Measurements from ENCODE around the gene ARL15. TPM values are rescaled to one million over a fixed set of nuclear protein-coding genes. Genes with fewer than 3 reads are reported as not detected.

Gene ARL15
- total RNA-seq, 3 donors from 2014 or later: 29.0 to 65.0 (median 42.9) TPM

- Histone ChIP-seq H3K4me1 (no peaks in the 10 kb centered on the region), H3K36me3 (no peaks in the 10 kb centered on the region), H3K27ac (no peak overlapping the region), H3K4me3 (no peak overlapping the region), H3K9me3 (no peaks in the 10 kb centered on the region), H3K27me3 (no peaks in the 10 kb centered on the region)
- DNase-seq (ENCODE audit: low spot score in 2 of 2): no peak
- intact Hi-C loops (cut with DNase I; ENCODE audit: low total_unique reads): no loop called here
- TF ChIP-seq CTCF (IDR thresholded peaks at IDR 0.05): no peak
- TF ChIP-seq POLR2A (IDR thresholded peaks at IDR 0.05): no peak
- no peak for TF ChIP-seq POLR2AphosphoS5 (IDR thresholded peaks at IDR 0.05)
Measured at GRCh38 chr5:54184806-54185205, 125.6 kb downstream of the ARL15 start.

- no peak for TF ChIP-seq CTCF (IDR thresholded peaks at IDR 0.05)
- TF ChIP-seq POLR2AphosphoS5 (IDR thresholded peaks at IDR 0.05): no peak
- no peak for TF ChIP-seq POLR2A (IDR thresholded peaks at IDR 0.05)
- H3K4me3 ChIP-seq: no peak overlapping the region
- H3K27me3 ChIP-seq: no peaks in the 10 kb centered on the region
- no peaks in the 10 kb centered on the region for H3K36me3 ChIP-seq
- H3K9me3 ChIP-seq: no peaks in the 10 kb centered on the region
- no peaks in the 10 kb centered on the region for H3K4me1 ChIP-seq
- intact Hi-C loops (cut with DNase I; ENCODE audit: low total_unique reads): no loop called here
- DNase-seq (ENCODE audit: low spot score in 2 of 2): no peak
- no peak overlapping the region for H3K27ac ChIP-seq
Measured at GRCh38 chr5:54180630-54181031, 129.7 kb downstream of the ARL15 start.

GRCh38 chr5:54178991-54179390 is 131.4 kb downstream of the ARL15 start:
- no peak overlapping the region for H3K27ac ChIP-seq
- TF ChIP-seq POLR2AphosphoS5 (IDR thresholded peaks at IDR 0.05) (no peak), CTCF (IDR thresholded peaks at IDR 0.05) (no peak), POLR2A (IDR thresholded peaks at IDR 0.05) (no peak)
- no peak for DNase-seq (ENCODE audit: low spot score in 2 of 2)

GRCh38 chr5:54178207-54178606 is 132.2 kb downstream of the ARL15 start:
- Histone ChIP-seq H3K27ac (no peak overlapping the region), H3K4me3 (no peak overlapping the region), H3K36me3 (no peaks in the 10 kb centered on the region), H3K27me3 (no peaks in the 10 kb centered on the region), H3K4me1 (no peaks in the 10 kb centered on the region), H3K9me3 (no peaks in the 10 kb centered on the region)
- no peak for DNase-seq (ENCODE audit: low spot score in 2 of 2)
- intact Hi-C loops (cut with DNase I; ENCODE audit: low total_unique reads): no loop called here
- TF ChIP-seq POLR2A (IDR thresholded peaks at IDR 0.05) (no peak), POLR2AphosphoS5 (IDR thresholded peaks at IDR 0.05) (no peak), CTCF (IDR thresholded peaks at IDR 0.05) (no peak)

More at GRCh38 chr5:54178991-54179390, 131.4 kb downstream of the ARL15 start:
- Histone ChIP-seq H3K9me3 (no peaks in the 10 kb centered on the region), H3K4me1 (no peaks in the 10 kb centered on the region), H3K36me3 (no peaks in the 10 kb centered on the region), H3K4me3 (no peak overlapping the region), H3K27me3 (no peaks in the 10 kb centered on the region)
- intact Hi-C loops (cut with DNase I; ENCODE audit: low total_unique reads): no loop called here

- peaks cover 0 to 5% of the 10 kb centered on the region in 2 donors for H3K9me3 ChIP-seq
- TF ChIP-seq POLR2A (IDR thresholded peaks at IDR 0.05): no peak
- TF ChIP-seq POLR2AphosphoS5 (IDR thresholded peaks at IDR 0.05): no peak
- TF ChIP-seq CTCF (IDR thresholded peaks at IDR 0.05): no peak
- H3K4me1 ChIP-seq: no peaks in the 10 kb centered on the region
- intact Hi-C loops (cut with DNase I; ENCODE audit: low total_unique reads): no loop called here
- no peak overlapping the region for H3K27ac ChIP-seq
- DNase-seq (ENCODE audit: low spot score in 2 of 2): no peak
- H3K4me3 ChIP-seq: no peak overlapping the region
- no peaks in the 10 kb centered on the region for H3K36me3 ChIP-seq
- no peaks in the 10 kb centered on the region for H3K27me3 ChIP-seq
Measured at GRCh38 chr5:54177058-54177457, 133.3 kb downstream of the ARL15 start.

Data from breast epithelium (tissue), 4 donors.